ENCODE results near the gene ENAH.
A peak's percentile ranks its signal among the peaks of the same experiment; 100 is the strongest.
"Not testable (repeated sequence)": the region's sequence is repeated elsewhere in the genome, so short reads cannot be mapped to it uniquely, and the experiment has no call there.

ENAH gene

GRCh38 chr1:225664762-225665161 lies 11.8 kb upstream of the ENAH start:
- Mint-ChIP-seq H3K27me3 (ENCODE audit: low read depth) (peaks cover 2% of the 10 kb centered on the region), H3K4me3 (no peak overlapping the region), H3K27ac (no peak overlapping the region), H3K4me1 (ENCODE audit: low read depth) (no peaks in the 10 kb centered on the region), H3K36me3 (ENCODE audit: low read depth) (no peaks in the 10 kb centered on the region), H3K9me3 (no peaks in the 10 kb centered on the region)
- no peak for DNase-seq (ENCODE audit: low spot score)

GRCh38 chr1:225662155-225662554 lies 9.2 kb upstream of the ENAH start:
- no peak for DNase-seq (ENCODE audit: low spot score)
- Mint-ChIP-seq H3K4me3 (no peak overlapping the region), H3K36me3 (ENCODE audit: low read depth) (no peaks in the 10 kb centered on the region), H3K27ac (no peak overlapping the region), H3K4me1 (ENCODE audit: low read depth) (no peaks in the 10 kb centered on the region), H3K27me3 (ENCODE audit: low read depth) (peaks cover 7% of the 10 kb centered on the region), H3K9me3 (no peaks in the 10 kb centered on the region)

- Mint-ChIP-seq H3K27me3 (ENCODE audit: low read depth) (peaks cover 14% of the 10 kb centered on the region), H3K27ac (no peak overlapping the region), H3K4me3 (no peak overlapping the region), H3K36me3 (ENCODE audit: low read depth) (no peaks in the 10 kb centered on the region), H3K9me3 (no peaks in the 10 kb centered on the region), H3K4me1 (ENCODE audit: low read depth) (no peaks in the 10 kb centered on the region)
- DNase-seq (ENCODE audit: low spot score), result no peak
Observed at GRCh38 chr1:225660544-225660946, 7.6 kb upstream of the ENAH start.

GRCh38 chr1:225658041-225658440 lies 5.1 kb upstream of the ENAH start:
- peaks cover 33% of the 10 kb centered on the region for H3K27me3 Mint-ChIP-seq (ENCODE audit: low read depth)
- no peak overlapping the region for H3K27ac Mint-ChIP-seq
- H3K36me3 Mint-ChIP-seq (ENCODE audit: low read depth), result no peaks in the 10 kb centered on the region
- no peak overlapping the region for H3K4me3 Mint-ChIP-seq
- H3K9me3 Mint-ChIP-seq, result no peaks in the 10 kb centered on the region
- no peak for DNase-seq (ENCODE audit: low spot score)
- H3K4me1 Mint-ChIP-seq (ENCODE audit: low read depth), result peaks cover 4% of the 10 kb centered on the region

GRCh38 chr1:225657462-225657989 lies 4.6 kb upstream of the ENAH start:
- H3K27ac Mint-ChIP-seq, result no peak overlapping the region
- H3K36me3 Mint-ChIP-seq (ENCODE audit: low read depth), result no peaks in the 10 kb centered on the region
- peaks cover 33% of the 10 kb centered on the region for H3K27me3 Mint-ChIP-seq (ENCODE audit: low read depth)
- peaks cover 4% of the 10 kb centered on the region for H3K4me1 Mint-ChIP-seq (ENCODE audit: low read depth)
- H3K4me3 Mint-ChIP-seq, result no peak overlapping the region
- no peaks in the 10 kb centered on the region for H3K9me3 Mint-ChIP-seq
- DNase-seq (ENCODE audit: low spot score), result no peak

GRCh38 chr1:225656259-225656655 lies 3.3 kb upstream of the ENAH start:
- not testable (repeated sequence) for H3K27ac Mint-ChIP-seq; H3K36me3 Mint-ChIP-seq (ENCODE audit: low read depth); H3K4me3 Mint-ChIP-seq; H3K4me1 Mint-ChIP-seq (ENCODE audit: low read depth); H3K9me3 Mint-ChIP-seq; DNase-seq (ENCODE audit: low spot score)
- H3K27me3 Mint-ChIP-seq (ENCODE audit: low read depth), result peaks cover 42% of the 10 kb centered on the region

GRCh38 chr1:225655509-225656258 lies 2.8 kb upstream of the ENAH start:
- H3K36me3 Mint-ChIP-seq (ENCODE audit: low read depth), result no peaks in the 10 kb centered on the region
- no peak overlapping the region for H3K4me3 Mint-ChIP-seq
- H3K4me1 Mint-ChIP-seq (ENCODE audit: low read depth), result peaks cover 10% of the 10 kb centered on the region
- no peaks in the 10 kb centered on the region for H3K9me3 Mint-ChIP-seq
- H3K27me3 Mint-ChIP-seq (ENCODE audit: low read depth), result peaks cover 47% of the 10 kb centered on the region
- no peak overlapping the region for H3K27ac Mint-ChIP-seq
- DNase-seq (ENCODE audit: low spot score), result no peak

GRCh38 chr1:225654688-225655508 lies 2.0 kb upstream of the ENAH start:
- no peak overlapping the region for H3K4me3 Mint-ChIP-seq
- H3K36me3 Mint-ChIP-seq (ENCODE audit: low read depth), result no peaks in the 10 kb centered on the region
- no peaks in the 10 kb centered on the region for H3K9me3 Mint-ChIP-seq
- H3K4me1 Mint-ChIP-seq (ENCODE audit: low read depth), result peaks cover 10% of the 10 kb centered on the region
- DNase-seq (ENCODE audit: low spot score), result no peak
- peaks cover 54% of the 10 kb centered on the region for H3K27me3 Mint-ChIP-seq (ENCODE audit: low read depth)
- H3K27ac Mint-ChIP-seq, result no peak overlapping the region

- Mint-ChIP-seq H3K4me3 (peak overlapping the region; percentile 26), H3K27me3 (ENCODE audit: low read depth) (peaks cover 59% of the 10 kb centered on the region), H3K27ac (no peak overlapping the region), H3K9me3 (no peaks in the 10 kb centered on the region), H3K4me1 (ENCODE audit: low read depth) (peaks cover 10% of the 10 kb centered on the region), H3K36me3 (ENCODE audit: low read depth) (no peaks in the 10 kb centered on the region)
- no peak for DNase-seq (ENCODE audit: low spot score)
Observed at GRCh38 chr1:225654277-225654597, 1.3 kb upstream of the ENAH start.

GRCh38 chr1:225653463-225654276 lies 747 bp upstream of the ENAH start:
- Mint-ChIP-seq H3K36me3 (ENCODE audit: low read depth) (no peaks in the 10 kb centered on the region), H3K27ac (no peak overlapping the region), H3K9me3 (no peaks in the 10 kb centered on the region), H3K27me3 (ENCODE audit: low read depth) (peaks cover 63% of the 10 kb centered on the region), H3K4me1 (ENCODE audit: low read depth) (peaks cover 10% of the 10 kb centered on the region), H3K4me3 (peak overlapping the region; percentile 56)
- peak; percentile 6 for DNase-seq (ENCODE audit: low spot score)

- no peak for DNase-seq (ENCODE audit: low spot score)
- no peaks in the 10 kb centered on the region for H3K9me3 Mint-ChIP-seq
- peaks cover 70% of the 10 kb centered on the region for H3K27me3 Mint-ChIP-seq (ENCODE audit: low read depth)
- no peaks in the 10 kb centered on the region for H3K36me3 Mint-ChIP-seq (ENCODE audit: low read depth)
- peaks cover 10% of the 10 kb centered on the region for H3K4me1 Mint-ChIP-seq (ENCODE audit: low read depth)
- peak overlapping the region; percentile 85 for H3K4me3 Mint-ChIP-seq
- H3K27ac Mint-ChIP-seq, result no peak overlapping the region
Observed at GRCh38 chr1:225651872-225652728, 823 bp downstream of the ENAH start.

- DNase-seq (ENCODE audit: low spot score), result no peak
- H3K9me3 Mint-ChIP-seq, result no peaks in the 10 kb centered on the region
- no peaks in the 10 kb centered on the region for H3K36me3 Mint-ChIP-seq (ENCODE audit: low read depth)
- H3K4me1 Mint-ChIP-seq (ENCODE audit: low read depth), result peaks cover 10% of the 10 kb centered on the region
- H3K4me3 Mint-ChIP-seq, result peak overlapping the region; percentile 85
- H3K27me3 Mint-ChIP-seq (ENCODE audit: low read depth), result peaks cover 70% of the 10 kb centered on the region
- H3K27ac Mint-ChIP-seq, result no peak overlapping the region
Observed at GRCh38 chr1:225651376-225651871, 1.5 kb downstream of the ENAH start.

- Mint-ChIP-seq H3K4me1 (ENCODE audit: low read depth) (peaks cover 10% of the 10 kb centered on the region), H3K27me3 (ENCODE audit: low read depth) (peaks cover 63% of the 10 kb centered on the region), H3K36me3 (ENCODE audit: low read depth) (no peaks in the 10 kb centered on the region), H3K27ac (no peak overlapping the region), H3K4me3 (no peak overlapping the region), H3K9me3 (no peaks in the 10 kb centered on the region)
- DNase-seq (ENCODE audit: low spot score), result no peak
Observed at GRCh38 chr1:225650179-225650578, 2.7 kb downstream of the ENAH start.
